K562 (cell line): Measurements from ENCODE around the gene HCAR2. TPM values are rescaled to one million over a fixed set of nuclear protein-coding genes. Genes with fewer than 3 reads are reported as not detected.

ENCODE experiments used
- CCAR2 ChIP-seq: fragments of 200-400 bp; formaldehyde crosslinking; IDR thresholded peaks from 2 replicates; pipeline ENCODE4 v1.6.1; 2017; ENCODE audit warnings: mild to moderate bottlenecking, low read depth, low read length
- CHD2 ChIP-seq: IDR thresholded peaks from 2 replicates; pipeline ENCODE4 v1.6.1; 2011; ENCODE audit warnings: low read depth, low read length
- EGR1 ChIP-seq: fragments of 450-650 bp; conservative IDR thresholded peaks from 2 replicates; pipeline ENCODE4 v1.6.1; 2017; ENCODE audit warnings: mild to moderate bottlenecking
- GMEB1 ChIP-seq: fragments of 250-450 bp; sonication (Bioruptor Pico); IDR thresholded peaks from 2 replicates; pipeline ENCODE4 v1.4.0; 2020; ENCODE audit warnings: mild to moderate bottlenecking
- GTF2B ChIP-seq: IDR thresholded peaks from 2 replicates; pipeline ENCODE4 v1.6.1; 2011; ENCODE audit not compliant: insufficient read length; ENCODE audit errors: extremely low read depth
- HDAC3 ChIP-seq: fragments of 450-650 bp; IDR thresholded peaks from 2 replicates; pipeline ENCODE4 v1.6.1; 2018; ENCODE audit warnings: borderline replicate concordance, mild to moderate bottlenecking, moderate library complexity; ENCODE audit not compliant: partially characterized antibody
- HLTF ChIP-seq: fragments of 450-650 bp; IDR thresholded peaks from 2 replicates; pipeline ENCODE4 v1.6.1; 2016
- L3MBTL2 ChIP-seq: fragments of 450-650 bp; IDR thresholded peaks from 2 replicates; pipeline ENCODE4 v1.6.1; 2016; ENCODE audit warnings: mild to moderate bottlenecking, moderate library complexity
- MAX ChIP-seq: sonication (generic); formaldehyde crosslinking; IDR thresholded peaks from 2 replicates; pipeline ENCODE4 v1.9.0; 2022; ENCODE audit warnings: mild to moderate bottlenecking, missing genetic modification reagents
- MECOM ChIP-seq: fragments of 250-450 bp; sonication (Bioruptor Pico); IDR thresholded peaks from 2 replicates; pipeline ENCODE4 v1.8.0; 2022; ENCODE audit warnings: inconsistent platforms
- MEIS2 ChIP-seq: fragments of 450-650 bp; IDR thresholded peaks from 2 replicates; pipeline ENCODE4 v1.6.1; 2014; ENCODE audit warnings: mild to moderate bottlenecking; ENCODE audit not compliant: partially characterized antibody
- MTA3 ChIP-seq: fragments of 450-650 bp; formaldehyde crosslinking; IDR thresholded peaks from 2 replicates; pipeline ENCODE4 v1.6.1; 2017; ENCODE audit warnings: mild to moderate bottlenecking, borderline replicate concordance
- PHB2 ChIP-seq: fragments of 450-650 bp; IDR thresholded peaks from 2 replicates; pipeline ENCODE4 v1.6.1; 2017; ENCODE audit warnings: low read depth
- RBM39 ChIP-seq: fragments of 200-400 bp; formaldehyde crosslinking; optimal IDR thresholded peaks from 2 replicates; pipeline ENCODE3; 2018; ENCODE audit warnings: low read depth, low read length
- SMAD4 ChIP-seq: fragments of 250-450 bp; sonication (Bioruptor Pico); conservative IDR thresholded peaks from 2 replicates; pipeline ENCODE4 v1.8.0; 2021; ENCODE audit warnings: inconsistent platforms, mild to moderate bottlenecking, moderate library complexity
- TEAD1 ChIP-seq, 2 experiments: fragments of 450-650 bp in 1 of 2; sonication (generic) in 1 of 2; formaldehyde crosslinking; IDR thresholded peaks; 2 replicates each; pipeline versions ENCODE4 v1.4.0 to v1.8.0; 2020 to 2022; ENCODE audit warnings: mild to moderate bottlenecking in 2 of 2, missing genetic modification reagents in 1 of 2
- TFAP4 ChIP-seq: sonication (generic); formaldehyde crosslinking; IDR thresholded peaks from 2 replicates; pipeline ENCODE4 v1.8.0; 2022; ENCODE audit warnings: missing genetic modification reagents, mild to moderate bottlenecking, moderate library complexity, borderline replicate concordance
- ZEB2 ChIP-seq: fragments of 450-650 bp; IDR thresholded peaks from 2 replicates; pipeline ENCODE4 v1.6.1; 2016
- ZNF146 ChIP-seq: IDR thresholded peaks from one replicate; pipeline ENCODE4 v1.6.1; 2018; ENCODE audit warnings: missing compliant biosample characterization; ENCODE audit not compliant: unreplicated experiment
- ZNF263 ChIP-seq: sonication (generic); formaldehyde crosslinking; IDR thresholded peaks from 2 replicates; pipeline ENCODE4 v1.8.0; 2022; ENCODE audit warnings: mild to moderate bottlenecking, missing genetic modification reagents, borderline replicate concordance
- ZNF282 ChIP-seq: sonication (generic); formaldehyde crosslinking; IDR thresholded peaks from 2 replicates; pipeline ENCODE4 v1.8.1; 2023; ENCODE audit warnings: missing genetic modification reagents
- ZNF324 ChIP-seq: fragments of 250-450 bp; sonication (Bioruptor Pico); IDR thresholded peaks from 2 replicates; pipeline ENCODE4 v1.4.0; 2020; ENCODE audit warnings: mild to moderate bottlenecking
- ZNF639 ChIP-seq, 2 experiments: fragments of 200-800 bp in 1 of 2; sonication (Bioruptor generic) in 1 of 2; sonication (generic) in 1 of 2; formaldehyde crosslinking in 1 of 2; IDR thresholded peaks in 1 of 2; conservative IDR thresholded peaks in 1 of 2; 2 replicates each; pipeline versions ENCODE4 v1.5.0 to v1.6.1; 2016 to 2020; ENCODE audit warnings: missing compliant biosample characterization in 1 of 2, missing genetic modification characterization in 1 of 2, missing genetic modification reagents in 1 of 2
- polyA plus RNA-seq, 8 experiments: library from polyadenylated mRNA; depleted of rRNA in 4 of 8; stranded (reverse) in 5 of 8; unstranded in 3 of 8; fragments of >200 nt; fragmentation: Nextera tagmentation in 2 of 8; fragmentation: Illumina TruSeq in 1 of 8; extraction: Ambion mirVana in 2 of 8; extraction: Trizol in 1 of 8; gene quantifications; 2 replicates each; pipeline versions ENCODE4 v1.2.1 to v1.2.3, GENCODE V29; 2011 to 2014; ENCODE audit warnings: inconsistent platforms in 1 of 8, missing spikeins in 1 of 8
- total RNA-seq, 7 experiments: library from RNA; depleted of rRNA in 6 of 7; stranded (reverse); fragments of >200 nt in 6 of 7; fragmentation: Illumina TruSeq in 2 of 7; extraction: Trizol in 2 of 7; gene quantifications; 2 replicates each; pipeline versions ENCODE4 v1.2.1 to v1.2.3, GENCODE V29; 2011 to 2021; ENCODE audit warnings: low replicate concordance in 1 of 7

HCAR2 gene
- total and polyA plus RNA-seq, 9 of the 15 experiments (the other 6 are each of a cell fraction or from before 2014, with no cell fraction given) = not detected

- TF ChIP-seq GTF2B (no peak), ZNF263 (CRISPR knock-in tag) (0 out of 2 replicates have a peak, but pooled peaks have one; percentile 62), CHD2 (peak; percentile 100), EGR1 (peak; percentile 99), SMAD4 (peak; percentile 86), ZNF146 (CRISPR knock-in tag) (peak; percentile 13), ZEB2 (peak; percentile 90), MECOM (CRISPR knock-in tag) (peak; percentile 66; the same call in 1 of the 2 replicates), RBM39 (no peak), HDAC3 (peak; percentile 99), L3MBTL2 (peak; percentile 69), MAX (CRISPR knock-in tag) (peak; percentile 81), MTA3 (peak; percentile 25; the same call in 1 of the 2 replicates), GMEB1 (CRISPR knock-in tag) (peak; percentile 62), TFAP4 (CRISPR knock-in tag) (peak; percentile 97), ZNF639 (CRISPR knock-in tag; conservative IDR thresholded peaks at IDR 0.05 in 1 of 2, IDR thresholded peaks at IDR 0.05 in 1 of 2) (peak in 1 of 2 experiments; percentile 61; a peak in 2 of 4 replicates), ZNF324 (peak; percentile 63; the same call in 1 of the 2 replicates), CCAR2 (no peak), MEIS2 (peak; percentile 76), TEAD1 (CRISPR knock-in tag; IDR thresholded peaks at IDR 0.05) (peak in 1 of 2 experiments; percentile 47; a peak in 1 of 4 replicates), HLTF (0 out of 2 replicates have a peak, but pooled peaks have one; percentile 66), ZNF282 (CRISPR knock-in tag) (no peak), PHB2 (0 out of 2 replicates have a peak, but pooled peaks have one; percentile 17)
Measured at GRCh38 chr12:122752464-122753318, 49.5 kb upstream of the HCAR2 start, which contains the start of gene DENR (continued).
